Measurements from ENCODE around the gene TMEM231. TPM values are rescaled to one million over a fixed set of nuclear protein-coding genes. Genes with fewer than 3 reads are reported as not detected.
A peak's percentile ranks its signal among the peaks of the same experiment; 100 is the strongest.
"Not testable (repeated sequence)": the region's sequence is repeated elsewhere in the genome, so short reads cannot be mapped to it uniquely, and the experiment has no call there.

The TMEM231 gene
- total RNA-seq, 1 donor from 2014 or later, result 8.5 TPM

GRCh38 chr16:75498605-75499322 lies 57.3 kb downstream of the TMEM231 start:
- DNase-seq (ENCODE audit: low spot score), result peak; percentile 83
- intact Hi-C loops (cut with DNase I), result not testable (repeated sequence)

GRCh38 chr16:75497558-75497957 lies 58.5 kb downstream of the TMEM231 start:
- intact Hi-C loops (cut with DNase I), result no loop called here

GRCh38 chr16:75495076-75495674 lies 60.9 kb downstream of the TMEM231 start, which contains the start of gene CHST6:
TSS of gene CHST6 (minus strand) at chr16:75495441. CDS start at chr16:75479828, 15,613 bp downstream.
- intact Hi-C loops (cut with DNase I), result no loop called here
- no peak for DNase-seq (ENCODE audit: low spot score)

More at GRCh38 chr16:75497558-75497957, 58.5 kb downstream of the TMEM231 start:
- DNase-seq (ENCODE audit: low spot score), result no peak

GRCh38 chr16:75494661-75495075 lies 61.4 kb downstream of the TMEM231 start:
- intact Hi-C loops (cut with DNase I), result no loop called here
- no peak for DNase-seq (ENCODE audit: low spot score)

- intact Hi-C loops (cut with DNase I), result no loop called here
- no peak for DNase-seq (ENCODE audit: low spot score)
Observed at GRCh38 chr16:75494184-75494583, 61.9 kb downstream of the TMEM231 start.

GRCh38 chr16:75491876-75492275 lies 64.2 kb downstream of the TMEM231 start:
- intact Hi-C loops (cut with DNase I), result no loop called here
- no peak for DNase-seq (ENCODE audit: low spot score)

- no peak for DNase-seq (ENCODE audit: low spot score)
- intact Hi-C loops (cut with DNase I), result no loop called here
Observed at GRCh38 chr16:75488322-75488721, 67.7 kb downstream of the TMEM231 start.

Other genes starting within 250 kb of the TMEM231 start
- gene CFDP1, start 122.7 kb downstream of the TMEM231 start, total RNA-seq, result 24.6 TPM
- gene TMEM170A, start 91.6 kb downstream of the TMEM231 start, total RNA-seq, result 10.4 TPM
- gene CHST6, start 60.8 kb downstream of the TMEM231 start, total RNA-seq, result 4.5 TPM
- gene CHST5, start 20.1 kb downstream of the TMEM231 start, total RNA-seq, result 0.11 TPM
- 233 TPM for gene GABARAPL2, start 10.1 kb upstream of the TMEM231 start, total RNA-seq
- gene ADAT1, start 67.0 kb upstream of the TMEM231 start, total RNA-seq, result 28.0 TPM
- gene KARS1, start 91.4 kb upstream of the TMEM231 start, total RNA-seq, result 89.3 TPM
- gene TERF2IP, start 91.5 kb upstream of the TMEM231 start, total RNA-seq, result 76.0 TPM
- gene CPHXL2, start 120.8 kb upstream of the TMEM231 start, total RNA-seq, result not detected
- gene DUXB, start 145.2 kb upstream of the TMEM231 start, total RNA-seq, result not detected
- not detected for gene CPHXL, start 170.2 kb upstream of the TMEM231 start, total RNA-seq

Measured in cardiac septum (tissue), 1 donor.